Thyroid gland (tissue), 4 donors: Measurements from ENCODE around the gene PKIG.

Experiments
- POLR2A ChIP-seq, 2 donors: fragments of 450-650 bp; IDR thresholded peaks; one replicate each; pipeline ENCODE4 v1.6.1; 2017; ENCODE audit warnings: antibody characterized with exemption in 2 of 2, mild to moderate bottlenecking in 2 of 2, moderate library complexity in 1 of 2
- TF ChIP-seq, protein P1 (sequence below), 6 experiments: fragments of 200-600 bp in 3 of 6; fragments of 450-650 bp in 3 of 6; sonication (generic) in 3 of 6; IDR thresholded peaks; one replicate each; pipeline ENCODE4 v1.5.1; 2016 to 2019; ENCODE audit warnings: antibody characterized with exemption in 6 of 6, mild to moderate bottlenecking in 2 of 6, inconsistent platforms in 1 of 6, moderate library complexity in 1 of 6

GRCh38 chr20:44646641-44647274, 64.4 kb downstream of the PKIG start:
- no peak for TF ChIP-seq POLR2A (IDR thresholded peaks at IDR 0.05)
- TF ChIP-seq, protein P1, sequence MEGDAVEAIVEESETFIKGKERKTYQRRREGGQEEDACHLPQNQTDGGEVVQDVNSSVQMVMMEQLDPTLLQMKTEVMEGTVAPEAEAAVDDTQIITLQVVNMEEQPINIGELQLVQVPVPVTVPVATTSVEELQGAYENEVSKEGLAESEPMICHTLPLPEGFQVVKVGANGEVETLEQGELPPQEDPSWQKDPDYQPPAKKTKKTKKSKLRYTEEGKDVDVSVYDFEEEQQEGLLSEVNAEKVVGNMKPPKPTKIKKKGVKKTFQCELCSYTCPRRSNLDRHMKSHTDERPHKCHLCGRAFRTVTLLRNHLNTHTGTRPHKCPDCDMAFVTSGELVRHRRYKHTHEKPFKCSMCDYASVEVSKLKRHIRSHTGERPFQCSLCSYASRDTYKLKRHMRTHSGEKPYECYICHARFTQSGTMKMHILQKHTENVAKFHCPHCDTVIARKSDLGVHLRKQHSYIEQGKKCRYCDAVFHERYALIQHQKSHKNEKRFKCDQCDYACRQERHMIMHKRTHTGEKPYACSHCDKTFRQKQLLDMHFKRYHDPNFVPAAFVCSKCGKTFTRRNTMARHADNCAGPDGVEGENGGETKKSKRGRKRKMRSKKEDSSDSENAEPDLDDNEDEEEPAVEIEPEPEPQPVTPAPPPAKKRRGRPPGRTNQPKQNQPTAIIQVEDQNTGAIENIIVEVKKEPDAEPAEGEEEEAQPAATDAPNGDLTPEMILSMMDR (IDR thresholded peaks at IDR 0.05): no peak
